HEK293 (cell line): Measurements from ENCODE around the gene SLC25A41.

Experiments
- BCL11A ChIP-seq: fragments of 450-650 bp; formaldehyde crosslinking; IDR thresholded peaks from 2 replicates; pipeline ENCODE4 v1.5.1; 2016; ENCODE audit warnings: low read depth, missing biosample characterization, missing genetic modification characterization
- BCL11B ChIP-seq: fragments of 450-650 bp; formaldehyde crosslinking; IDR thresholded peaks from 2 replicates; pipeline ENCODE4 v1.5.1; 2016; ENCODE audit warnings: low read depth, missing biosample characterization, missing genetic modification characterization
- GLIS2 ChIP-seq: fragments of 450-650 bp; formaldehyde crosslinking; IDR thresholded peaks from 2 replicates; pipeline ENCODE4 v1.5.1; 2016; ENCODE audit warnings: missing biosample characterization, missing genetic modification characterization
- HOXD13 ChIP-seq: sonication (generic); formaldehyde crosslinking; IDR thresholded peaks from 2 replicates; pipeline ENCODE4 v1.8.0; 2022; ENCODE audit warnings: missing genetic modification reagents, borderline replicate concordance
- PRDM1 ChIP-seq: fragments of 450-650 bp; formaldehyde crosslinking; IDR thresholded peaks from 2 replicates; pipeline ENCODE4; 2016; ENCODE audit warnings: missing biosample characterization, missing genetic modification characterization
- SALL2 ChIP-seq: fragments of 450-650 bp; formaldehyde crosslinking; IDR thresholded peaks from 2 replicates; pipeline ENCODE4 v1.5.0; 2017; ENCODE audit warnings: missing biosample characterization, mild to moderate bottlenecking, missing genetic modification characterization, borderline replicate concordance
- SCRT1 ChIP-seq: fragments of 450-650 bp; formaldehyde crosslinking; IDR thresholded peaks from 2 replicates; pipeline ENCODE4 v1.5.1; 2016; ENCODE audit warnings: missing biosample characterization, missing genetic modification characterization, borderline replicate concordance
- WT1 ChIP-seq: fragments of 450-650 bp; formaldehyde crosslinking; IDR thresholded peaks from 2 replicates; pipeline ENCODE4 v1.5.1; 2016; ENCODE audit warnings: missing biosample characterization, missing genetic modification characterization
- ZBTB26 ChIP-seq: fragments of 450-650 bp; formaldehyde crosslinking; optimal IDR thresholded peaks from 2 replicates; pipeline ENCODE3; 2016; ENCODE audit warnings: missing biosample characterization, mild to moderate bottlenecking, missing genetic modification characterization
- ZFP3 ChIP-seq: fragments of 450-650 bp; formaldehyde crosslinking; IDR thresholded peaks from 2 replicates; pipeline ENCODE4 v1.5.1; 2016; ENCODE audit warnings: low read depth, missing biosample characterization, missing genetic modification characterization
- ZFP69B ChIP-seq: fragments of 450-650 bp; formaldehyde crosslinking; IDR thresholded peaks from 2 replicates; pipeline ENCODE4 v1.5.1; 2016; ENCODE audit warnings: missing biosample characterization, missing genetic modification characterization
- ZNF132 ChIP-seq: fragments of 450-650 bp; formaldehyde crosslinking; IDR thresholded peaks from 2 replicates; pipeline ENCODE4 v1.5.1; 2017; ENCODE audit warnings: missing biosample characterization, missing genetic modification characterization, borderline replicate concordance
- ZNF175 ChIP-seq: fragments of 450-650 bp; formaldehyde crosslinking; IDR thresholded peaks from 2 replicates; pipeline ENCODE4 v1.5.1; 2016; ENCODE audit warnings: missing biosample characterization, missing genetic modification characterization
- ZNF2 ChIP-seq: fragments of 450-650 bp; formaldehyde crosslinking; IDR thresholded peaks from 2 replicates; pipeline ENCODE4 v1.5.1; 2016; ENCODE audit warnings: missing biosample characterization, missing genetic modification characterization
- ZNF274 ChIP-seq, 2 experiments: fragments of 200-500 bp in 1 of 2; fragments of 450-650 bp in 1 of 2; sonication (Bioruptor generic) in 1 of 2; formaldehyde crosslinking in 1 of 2; IDR thresholded peaks; 2 replicates each; pipeline versions ENCODE4 v1.5.1 to v1.6.1; 2014 to 2016; ENCODE audit warnings: borderline replicate concordance in 1 of 2, inconsistent platforms in 1 of 2, low read length in 1 of 2, missing biosample characterization in 1 of 2, missing genetic modification characterization in 1 of 2
- ZNF302 ChIP-seq: fragments of 450-650 bp; formaldehyde crosslinking; IDR thresholded peaks from 2 replicates; pipeline ENCODE4 v1.5.1; 2016; ENCODE audit warnings: missing biosample characterization, missing genetic modification characterization, low read depth
- ZNF391 ChIP-seq: fragments of 450-650 bp; formaldehyde crosslinking; IDR thresholded peaks from 2 replicates; pipeline ENCODE4 v1.5.1; 2016; ENCODE audit warnings: low read depth, missing biosample characterization, missing genetic modification characterization, borderline replicate concordance
- ZNF624 ChIP-seq: fragments of 450-650 bp; formaldehyde crosslinking; IDR thresholded peaks from 2 replicates; pipeline ENCODE4 v1.5.1; 2017; ENCODE audit warnings: missing biosample characterization, missing genetic modification characterization
- ZNF654 ChIP-seq: fragments of 450-650 bp; formaldehyde crosslinking; IDR thresholded peaks from 2 replicates; pipeline ENCODE4 v1.5.1; 2016; ENCODE audit warnings: low read depth, missing biosample characterization, missing genetic modification characterization
- ZNF768 ChIP-seq: fragments of 450-650 bp; formaldehyde crosslinking; IDR thresholded peaks from 2 replicates; pipeline ENCODE4 v1.5.1; 2018; ENCODE audit warnings: missing biosample characterization, mild to moderate bottlenecking, missing genetic modification characterization
- ZNF776 ChIP-seq: fragments of 450-650 bp; formaldehyde crosslinking; IDR thresholded peaks from 2 replicates; pipeline ENCODE4 v1.5.0; 2017; ENCODE audit warnings: missing biosample characterization, missing genetic modification characterization, borderline replicate concordance
- ZNF837 ChIP-seq: fragments of 450-650 bp; formaldehyde crosslinking; IDR thresholded peaks from 2 replicates; pipeline ENCODE4 v1.5.1; 2016; ENCODE audit warnings: missing biosample characterization, missing genetic modification characterization
- ZSCAN18 ChIP-seq: fragments of 450-650 bp; formaldehyde crosslinking; IDR thresholded peaks from 2 replicates; pipeline ENCODE4 v1.5.1; 2016; ENCODE audit warnings: missing biosample characterization, missing genetic modification characterization
- TF ChIP-seq, protein P1 (sequence below): fragments of 450-650 bp; IDR thresholded peaks from 2 replicates; pipeline ENCODE4 v1.5.1; 2018; ENCODE audit warnings: missing biosample characterization, mild to moderate bottlenecking, missing genetic modification characterization
- TF ChIP-seq, protein P2 (sequence below): fragments of 450-650 bp; formaldehyde crosslinking; IDR thresholded peaks from 2 replicates; pipeline ENCODE4 v1.5.1; 2016; ENCODE audit warnings: missing biosample characterization, missing genetic modification characterization
- TF ChIP-seq, protein P3 (sequence below): fragments of 450-650 bp; formaldehyde crosslinking; IDR thresholded peaks from 2 replicates; pipeline ENCODE4 v1.5.1; 2016; ENCODE audit warnings: missing biosample characterization, missing genetic modification characterization, borderline replicate concordance

Gene SLC25A41

GRCh38 chr19:6460099-6460884 lies 26.7 kb upstream of the SLC25A41 start (continued):
- TF ChIP-seq, protein P1, sequence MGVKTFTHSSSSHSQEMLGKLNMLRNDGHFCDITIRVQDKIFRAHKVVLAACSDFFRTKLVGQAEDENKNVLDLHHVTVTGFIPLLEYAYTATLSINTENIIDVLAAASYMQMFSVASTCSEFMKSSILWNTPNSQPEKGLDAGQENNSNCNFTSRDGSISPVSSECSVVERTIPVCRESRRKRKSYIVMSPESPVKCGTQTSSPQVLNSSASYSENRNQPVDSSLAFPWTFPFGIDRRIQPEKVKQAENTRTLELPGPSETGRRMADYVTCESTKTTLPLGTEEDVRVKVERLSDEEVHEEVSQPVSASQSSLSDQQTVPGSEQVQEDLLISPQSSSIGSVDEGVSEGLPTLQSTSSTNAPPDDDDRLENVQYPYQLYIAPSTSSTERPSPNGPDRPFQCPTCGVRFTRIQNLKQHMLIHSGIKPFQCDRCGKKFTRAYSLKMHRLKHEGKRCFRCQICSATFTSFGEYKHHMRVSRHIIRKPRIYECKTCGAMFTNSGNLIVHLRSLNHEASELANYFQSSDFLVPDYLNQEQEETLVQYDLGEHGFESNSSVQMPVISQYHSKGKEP (tag by site-specific recombination): no peak; the same call in 1 of the 2 replicates
- TF ChIP-seq GLIS2 (tag by site-specific recombination) (peak; percentile 99), ZSCAN18 (peak; percentile 78), ZNF175 (tag by site-specific recombination) (no peak), BCL11A (tag by site-specific recombination) (no peak; the same call in 1 of the 2 replicates), SALL2 (tag by site-specific recombination) (no peak), ZNF391 (peak; percentile 93; the same call in 1 of the 2 replicates), ZNF2 (tag by site-specific recombination) (peak; percentile 93), WT1 (tag by site-specific recombination) (peak; percentile 35; the same call in 1 of the 2 replicates), ZNF302 (0 out of 2 replicates have a peak, but pooled peaks have one; percentile 17), ZNF654 (tag by site-specific recombination) (peak; percentile 4; the same call in 1 of the 2 replicates), ZNF624 (tag by site-specific recombination) (no peak), ZNF274 (IDR thresholded peaks at IDR 0.05; ENCODE audit: low read length) (no peak), ZNF274 (tag by site-specific recombination; IDR thresholded peaks at IDR 0.05; ENCODE audit: borderline replicate concordance) (no peak), BCL11B (peak; percentile 92), ZBTB26 (tag by site-specific recombination) (peak; percentile 86), HOXD13 (no peak), ZFP69B (tag by site-specific recombination) (peak; percentile 96), ZNF768 (tag by site-specific recombination) (no peak), ZNF132 (tag by site-specific recombination) (no peak), PRDM1 (tag by site-specific recombination) (0 out of 2 replicates have a peak, but pooled peaks have one; percentile 4), ZNF776 (no peak), ZFP3 (tag by site-specific recombination) (no peak), SCRT1 (tag by site-specific recombination) (peak; percentile 96), ZNF837 (tag by site-specific recombination) (0 out of 2 replicates have a peak, but pooled peaks have one; percentile 38)
- TF ChIP-seq, protein P2, sequence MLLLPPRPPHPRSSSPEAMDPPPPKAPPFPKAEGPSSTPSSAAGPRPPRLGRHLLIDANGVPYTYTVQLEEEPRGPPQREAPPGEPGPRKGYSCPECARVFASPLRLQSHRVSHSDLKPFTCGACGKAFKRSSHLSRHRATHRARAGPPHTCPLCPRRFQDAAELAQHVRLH (tag by site-specific recombination): peak; percentile 60; the same call in 1 of the 2 replicates
- TF ChIP-seq, protein P3, sequence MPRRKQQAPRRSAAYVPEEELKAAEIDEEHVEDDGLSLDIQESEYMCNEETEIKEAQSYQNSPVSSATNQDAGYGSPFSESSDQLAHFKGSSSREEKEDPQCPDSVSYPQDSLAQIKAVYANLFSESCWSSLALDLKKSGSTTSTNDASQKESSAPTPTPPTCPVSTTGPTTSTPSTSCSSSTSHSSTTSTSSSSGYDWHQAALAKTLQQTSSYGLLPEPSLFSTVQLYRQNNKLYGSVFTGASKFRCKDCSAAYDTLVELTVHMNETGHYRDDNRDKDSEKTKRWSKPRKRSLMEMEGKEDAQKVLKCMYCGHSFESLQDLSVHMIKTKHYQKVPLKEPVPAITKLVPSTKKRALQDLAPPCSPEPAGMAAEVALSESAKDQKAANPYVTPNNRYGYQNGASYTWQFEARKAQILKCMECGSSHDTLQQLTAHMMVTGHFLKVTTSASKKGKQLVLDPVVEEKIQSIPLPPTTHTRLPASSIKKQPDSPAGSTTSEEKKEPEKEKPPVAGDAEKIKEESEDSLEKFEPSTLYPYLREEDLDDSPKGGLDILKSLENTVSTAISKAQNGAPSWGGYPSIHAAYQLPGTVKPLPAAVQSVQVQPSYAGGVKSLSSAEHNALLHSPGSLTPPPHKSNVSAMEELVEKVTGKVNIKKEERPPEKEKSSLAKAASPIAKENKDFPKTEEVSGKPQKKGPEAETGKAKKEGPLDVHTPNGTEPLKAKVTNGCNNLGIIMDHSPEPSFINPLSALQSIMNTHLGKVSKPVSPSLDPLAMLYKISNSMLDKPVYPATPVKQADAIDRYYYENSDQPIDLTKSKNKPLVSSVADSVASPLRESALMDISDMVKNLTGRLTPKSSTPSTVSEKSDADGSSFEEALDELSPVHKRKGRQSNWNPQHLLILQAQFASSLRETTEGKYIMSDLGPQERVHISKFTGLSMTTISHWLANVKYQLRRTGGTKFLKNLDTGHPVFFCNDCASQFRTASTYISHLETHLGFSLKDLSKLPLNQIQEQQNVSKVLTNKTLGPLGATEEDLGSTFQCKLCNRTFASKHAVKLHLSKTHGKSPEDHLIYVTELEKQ (tag by site-specific recombination): 0 out of 2 replicates have a peak, but pooled peaks have one; percentile 20
